ENCODE results near the gene RBP3.

Gene RBP3

GRCh38 chr10:47403446-47404318 is 55.5 kb downstream of the RBP3 start:
- DNase-seq = no peak

GRCh38 chr10:47404446-47404845 is 56.3 kb downstream of the RBP3 start:
- DNase-seq = no peak

- no peak for DNase-seq
These were observed 56.8 kb downstream of the RBP3 start for GRCh38 chr10:47404937-47405336.

- no peak for DNase-seq
These were observed 57.8 kb downstream of the RBP3 start for GRCh38 chr10:47405857-47406547.

GRCh38 chr10:47406548-47406869 is 58.3 kb downstream of the RBP3 start:
- DNase-seq = no peak

GRCh38 chr10:47406870-47407691 is 58.9 kb downstream of the RBP3 start:
- DNase-seq = no peak

Measured in NCI-H446 treated with DMSO at 0.1 percent for 48 hours (cell line).